GM19023 (cell line): ENCODE results near the gene PTTG1IP.

Source experiments
- ATAC-seq: cut with Tn5 transposase; IDR thresholded peaks from one replicate; pipeline ENCODE4 v1.9.1; 2021; ENCODE audit warnings: mild to moderate bottlenecking, moderate library complexity; ENCODE audit not compliant: unreplicated experiment

PTTG1IP gene

GRCh38 chr21:44909719-44910118, 36.2 kb upstream of the PTTG1IP start:
- no peak for ATAC-seq

- ATAC-seq, result no peak
Measured at GRCh38 chr21:44908908-44909307, 35.4 kb upstream of the PTTG1IP start.

GRCh38 chr21:44907966-44908895, 34.7 kb upstream of the PTTG1IP start:
- ATAC-seq, result no peak

- ATAC-seq, result no peak
Measured at GRCh38 chr21:44907225-44907965, 33.9 kb upstream of the PTTG1IP start.

- ATAC-seq, result no peak
Measured at GRCh38 chr21:44905728-44906090, 32.2 kb upstream of the PTTG1IP start.

- no peak for ATAC-seq
Measured at GRCh38 chr21:44905016-44905727, 31.7 kb upstream of the PTTG1IP start.

- no peak for ATAC-seq
Measured at GRCh38 chr21:44904141-44904923, 30.8 kb upstream of the PTTG1IP start.

- ATAC-seq, result no peak
Measured at GRCh38 chr21:44903689-44904088, 30.2 kb upstream of the PTTG1IP start.

GRCh38 chr21:44903050-44903685, 29.7 kb upstream of the PTTG1IP start:
- no peak for ATAC-seq

- ATAC-seq, result no peak
Measured at GRCh38 chr21:44902268-44903049, 29.0 kb upstream of the PTTG1IP start.

- no peak for ATAC-seq
Measured at GRCh38 chr21:44901391-44902074, 28.0 kb upstream of the PTTG1IP start.

GRCh38 chr21:44900559-44901251, 27.2 kb upstream of the PTTG1IP start:
- ATAC-seq, result no peak

- ATAC-seq, result no peak
Measured at GRCh38 chr21:44899768-44900558, 26.5 kb upstream of the PTTG1IP start.

- no peak for ATAC-seq
Measured at GRCh38 chr21:44898851-44899767, 25.6 kb upstream of the PTTG1IP start.

- ATAC-seq, result no peak
Measured at GRCh38 chr21:44898011-44898488, 24.6 kb upstream of the PTTG1IP start.

- ATAC-seq, result no peak
Measured at GRCh38 chr21:44897326-44898010, 24.0 kb upstream of the PTTG1IP start.
